ENCODE measurements around the gene ASCC3. TPM values are rescaled to one million over a fixed set of nuclear protein-coding genes. Genes with fewer than 3 reads are reported as not detected.

The ASCC3 gene
- total and polyA plus RNA-seq, 2 experiments from 2014 or later, result 92.9 to 129 TPM

DNA sequence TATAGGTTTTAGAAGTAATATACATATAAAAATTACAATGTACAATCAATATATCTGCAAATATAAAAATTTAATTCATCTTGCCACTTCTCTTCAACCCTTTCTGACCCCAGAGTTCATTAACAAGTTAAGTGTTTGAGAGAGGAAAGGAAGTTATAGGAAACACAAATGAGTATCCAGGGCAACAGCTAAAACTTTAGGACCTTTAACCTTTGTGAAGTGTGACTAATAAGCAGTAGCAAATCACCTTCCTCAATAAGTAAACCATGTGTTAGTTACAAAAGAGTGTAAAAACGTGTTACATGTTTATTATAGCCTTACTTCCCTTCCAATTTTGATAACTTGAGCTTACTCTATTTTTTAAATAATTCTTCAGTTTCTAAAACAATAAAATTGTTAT, 343.0 kb downstream of the ASCC3 start:
- H3K4me2 ChIP-seq, result no peak overlapping the region
- ATAC-seq (no peak), DNase-seq (ENCODE audit: low spot score) (no peak)
- TF ChIP-seq, protein P1, sequence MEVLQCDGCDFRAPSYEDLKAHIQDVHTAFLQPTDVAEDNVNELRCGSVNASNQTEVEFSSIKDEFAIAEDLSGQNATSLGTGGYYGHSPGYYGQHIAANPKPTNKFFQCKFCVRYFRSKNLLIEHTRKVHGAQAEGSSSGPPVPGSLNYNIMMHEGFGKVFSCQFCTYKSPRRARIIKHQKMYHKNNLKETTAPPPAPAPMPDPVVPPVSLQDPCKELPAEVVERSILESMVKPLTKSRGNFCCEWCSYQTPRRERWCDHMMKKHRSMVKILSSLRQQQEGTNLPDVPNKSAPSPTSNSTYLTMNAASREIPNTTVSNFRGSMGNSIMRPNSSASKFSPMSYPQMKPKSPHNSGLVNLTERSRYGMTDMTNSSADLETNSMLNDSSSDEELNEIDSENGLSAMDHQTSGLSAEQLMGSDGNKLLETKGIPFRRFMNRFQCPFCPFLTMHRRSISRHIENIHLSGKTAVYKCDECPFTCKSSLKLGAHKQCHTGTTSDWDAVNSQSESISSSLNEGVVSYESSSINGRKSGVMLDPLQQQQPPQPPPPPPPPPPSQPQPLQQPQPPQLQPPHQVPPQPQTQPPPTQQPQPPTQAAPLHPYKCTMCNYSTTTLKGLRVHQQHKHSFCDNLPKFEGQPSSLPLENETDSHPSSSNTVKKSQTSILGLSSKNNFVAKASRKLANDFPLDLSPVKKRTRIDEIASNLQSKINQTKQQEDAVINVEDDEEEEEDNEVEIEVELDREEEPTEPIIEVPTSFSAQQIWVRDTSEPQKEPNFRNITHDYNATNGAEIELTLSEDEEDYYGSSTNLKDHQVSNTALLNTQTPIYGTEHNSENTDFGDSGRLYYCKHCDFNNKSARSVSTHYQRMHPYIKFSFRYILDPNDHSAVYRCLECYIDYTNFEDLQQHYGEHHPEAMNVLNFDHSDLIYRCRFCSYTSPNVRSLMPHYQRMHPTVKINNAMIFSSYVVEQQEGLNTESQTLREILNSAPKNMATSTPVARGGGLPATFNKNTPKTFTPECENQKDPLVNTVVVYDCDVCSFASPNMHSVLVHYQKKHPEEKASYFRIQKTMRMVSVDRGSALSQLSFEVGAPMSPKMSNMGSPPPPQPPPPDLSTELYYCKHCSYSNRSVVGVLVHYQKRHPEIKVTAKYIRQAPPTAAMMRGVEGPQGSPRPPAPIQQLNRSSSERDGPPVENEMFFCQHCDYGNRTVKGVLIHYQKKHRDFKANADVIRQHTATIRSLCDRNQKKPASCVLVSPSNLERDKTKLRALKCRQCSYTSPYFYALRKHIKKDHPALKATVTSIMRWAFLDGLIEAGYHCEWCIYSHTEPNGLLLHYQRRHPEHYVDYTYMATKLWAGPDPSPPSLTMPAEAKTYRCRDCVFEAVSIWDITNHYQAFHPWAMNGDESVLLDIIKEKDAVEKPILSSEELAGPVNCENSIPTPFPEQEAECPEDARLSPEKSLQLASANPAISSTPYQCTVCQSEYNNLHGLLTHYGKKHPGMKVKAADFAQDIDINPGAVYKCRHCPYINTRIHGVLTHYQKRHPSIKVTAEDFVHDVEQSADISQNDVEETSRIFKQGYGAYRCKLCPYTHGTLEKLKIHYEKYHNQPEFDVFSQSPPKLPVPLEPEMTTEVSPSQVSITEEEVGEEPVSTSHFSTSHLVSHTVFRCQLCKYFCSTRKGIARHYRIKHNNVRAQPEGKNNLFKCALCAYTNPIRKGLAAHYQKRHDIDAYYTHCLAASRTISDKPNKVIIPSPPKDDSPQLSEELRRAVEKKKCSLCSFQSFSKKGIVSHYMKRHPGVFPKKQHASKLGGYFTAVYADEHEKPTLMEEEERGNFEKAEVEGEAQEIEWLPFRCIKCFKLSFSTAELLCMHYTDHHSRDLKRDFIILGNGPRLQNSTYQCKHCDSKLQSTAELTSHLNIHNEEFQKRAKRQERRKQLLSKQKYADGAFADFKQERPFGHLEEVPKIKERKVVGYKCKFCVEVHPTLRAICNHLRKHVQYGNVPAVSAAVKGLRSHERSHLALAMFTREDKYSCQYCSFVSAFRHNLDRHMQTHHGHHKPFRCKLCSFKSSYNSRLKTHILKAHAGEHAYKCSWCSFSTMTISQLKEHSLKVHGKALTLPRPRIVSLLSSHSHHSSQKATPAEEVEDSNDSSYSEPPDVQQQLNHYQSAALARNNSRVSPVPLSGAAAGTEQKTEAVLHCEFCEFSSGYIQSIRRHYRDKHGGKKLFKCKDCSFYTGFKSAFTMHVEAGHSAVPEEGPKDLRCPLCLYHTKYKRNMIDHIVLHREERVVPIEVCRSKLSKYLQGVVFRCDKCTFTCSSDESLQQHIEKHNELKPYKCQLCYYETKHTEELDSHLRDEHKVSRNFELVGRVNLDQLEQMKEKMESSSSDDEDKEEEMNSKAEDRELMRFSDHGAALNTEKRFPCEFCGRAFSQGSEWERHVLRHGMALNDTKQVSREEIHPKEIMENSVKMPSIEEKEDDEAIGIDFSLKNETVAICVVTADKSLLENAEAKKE (CRISPR knock-in tag; IDR thresholded peaks at IDR 0.05), result no peak
- no peak for TF ChIP-seq STAT1 (IDR thresholded peaks at IDR 0.05; ENCODE audit: unreplicated experiment)
- TF ChIP-seq, protein P2, sequence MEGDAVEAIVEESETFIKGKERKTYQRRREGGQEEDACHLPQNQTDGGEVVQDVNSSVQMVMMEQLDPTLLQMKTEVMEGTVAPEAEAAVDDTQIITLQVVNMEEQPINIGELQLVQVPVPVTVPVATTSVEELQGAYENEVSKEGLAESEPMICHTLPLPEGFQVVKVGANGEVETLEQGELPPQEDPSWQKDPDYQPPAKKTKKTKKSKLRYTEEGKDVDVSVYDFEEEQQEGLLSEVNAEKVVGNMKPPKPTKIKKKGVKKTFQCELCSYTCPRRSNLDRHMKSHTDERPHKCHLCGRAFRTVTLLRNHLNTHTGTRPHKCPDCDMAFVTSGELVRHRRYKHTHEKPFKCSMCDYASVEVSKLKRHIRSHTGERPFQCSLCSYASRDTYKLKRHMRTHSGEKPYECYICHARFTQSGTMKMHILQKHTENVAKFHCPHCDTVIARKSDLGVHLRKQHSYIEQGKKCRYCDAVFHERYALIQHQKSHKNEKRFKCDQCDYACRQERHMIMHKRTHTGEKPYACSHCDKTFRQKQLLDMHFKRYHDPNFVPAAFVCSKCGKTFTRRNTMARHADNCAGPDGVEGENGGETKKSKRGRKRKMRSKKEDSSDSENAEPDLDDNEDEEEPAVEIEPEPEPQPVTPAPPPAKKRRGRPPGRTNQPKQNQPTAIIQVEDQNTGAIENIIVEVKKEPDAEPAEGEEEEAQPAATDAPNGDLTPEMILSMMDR (conservative IDR thresholded peaks at IDR 0.05; ENCODE audit: low read depth in 2 of 2), result no peak
- TF ChIP-seq EZH2 (IDR thresholded peaks at IDR 0.05; ENCODE audit: low read depth, unreplicated experiment), result no peak
- TF ChIP-seq POLR2AphosphoS5 (IDR thresholded peaks at IDR 0.05; ENCODE audit: low read depth), result no peak
- TF ChIP-seq, protein P3, sequence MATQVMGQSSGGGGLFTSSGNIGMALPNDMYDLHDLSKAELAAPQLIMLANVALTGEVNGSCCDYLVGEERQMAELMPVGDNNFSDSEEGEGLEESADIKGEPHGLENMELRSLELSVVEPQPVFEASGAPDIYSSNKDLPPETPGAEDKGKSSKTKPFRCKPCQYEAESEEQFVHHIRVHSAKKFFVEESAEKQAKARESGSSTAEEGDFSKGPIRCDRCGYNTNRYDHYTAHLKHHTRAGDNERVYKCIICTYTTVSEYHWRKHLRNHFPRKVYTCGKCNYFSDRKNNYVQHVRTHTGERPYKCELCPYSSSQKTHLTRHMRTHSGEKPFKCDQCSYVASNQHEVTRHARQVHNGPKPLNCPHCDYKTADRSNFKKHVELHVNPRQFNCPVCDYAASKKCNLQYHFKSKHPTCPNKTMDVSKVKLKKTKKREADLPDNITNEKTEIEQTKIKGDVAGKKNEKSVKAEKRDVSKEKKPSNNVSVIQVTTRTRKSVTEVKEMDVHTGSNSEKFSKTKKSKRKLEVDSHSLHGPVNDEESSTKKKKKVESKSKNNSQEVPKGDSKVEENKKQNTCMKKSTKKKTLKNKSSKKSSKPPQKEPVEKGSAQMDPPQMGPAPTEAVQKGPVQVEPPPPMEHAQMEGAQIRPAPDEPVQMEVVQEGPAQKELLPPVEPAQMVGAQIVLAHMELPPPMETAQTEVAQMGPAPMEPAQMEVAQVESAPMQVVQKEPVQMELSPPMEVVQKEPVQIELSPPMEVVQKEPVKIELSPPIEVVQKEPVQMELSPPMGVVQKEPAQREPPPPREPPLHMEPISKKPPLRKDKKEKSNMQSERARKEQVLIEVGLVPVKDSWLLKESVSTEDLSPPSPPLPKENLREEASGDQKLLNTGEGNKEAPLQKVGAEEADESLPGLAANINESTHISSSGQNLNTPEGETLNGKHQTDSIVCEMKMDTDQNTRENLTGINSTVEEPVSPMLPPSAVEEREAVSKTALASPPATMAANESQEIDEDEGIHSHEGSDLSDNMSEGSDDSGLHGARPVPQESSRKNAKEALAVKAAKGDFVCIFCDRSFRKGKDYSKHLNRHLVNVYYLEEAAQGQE (IDR thresholded peaks at IDR 0.05; ENCODE audit: unreplicated experiment), result no peak
- no peak for TF ChIP-seq EZH2phosphoT487 (IDR thresholded peaks at IDR 0.05; ENCODE audit: unreplicated experiment)
- no peak for TF ChIP-seq NANOG (IDR thresholded peaks at IDR 0.05; ENCODE audit: borderline replicate concordance)
- no peak for TF ChIP-seq ZNF331 (CRISPR knock-in tag; IDR thresholded peaks at IDR 0.05; ENCODE audit: low read depth)
- TF ChIP-seq, protein P4, sequence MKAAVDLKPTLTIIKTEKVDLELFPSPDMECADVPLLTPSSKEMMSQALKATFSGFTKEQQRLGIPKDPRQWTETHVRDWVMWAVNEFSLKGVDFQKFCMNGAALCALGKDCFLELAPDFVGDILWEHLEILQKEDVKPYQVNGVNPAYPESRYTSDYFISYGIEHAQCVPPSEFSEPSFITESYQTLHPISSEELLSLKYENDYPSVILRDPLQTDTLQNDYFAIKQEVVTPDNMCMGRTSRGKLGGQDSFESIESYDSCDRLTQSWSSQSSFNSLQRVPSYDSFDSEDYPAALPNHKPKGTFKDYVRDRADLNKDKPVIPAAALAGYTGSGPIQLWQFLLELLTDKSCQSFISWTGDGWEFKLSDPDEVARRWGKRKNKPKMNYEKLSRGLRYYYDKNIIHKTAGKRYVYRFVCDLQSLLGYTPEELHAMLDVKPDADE (IDR thresholded peaks at IDR 0.05), result no peak
- H4K20me1 ChIP-seq (replicated peaks; ENCODE audit: insufficient read depth), result no peaks in the 10 kb centered on the region
- no peaks in the 10 kb centered on the region for H3K9me2 ChIP-seq (ENCODE audit: insufficient read depth)
- H2AFZ ChIP-seq, result no peak overlapping the region
- Mint-ChIP-seq H3K4me1 (no peaks in the 10 kb centered on the region), H3K36me3 (ENCODE audit: low read depth) (no peaks in the 10 kb centered on the region), H3K9me3 (no peaks in the 10 kb centered on the region), H3K4me3 (no peak overlapping the region), H3K27ac (no peak overlapping the region), H3K27me3 (ENCODE audit: insufficient read depth, low read depth, poor library complexity) (no peaks in the 10 kb centered on the region)
- H3F3A ChIP-seq (replicated peaks; ENCODE audit: low read depth), result no peaks in the 10 kb centered on the region
- H3K4me3 ChIP-seq, result no peak overlapping the region
- no peak overlapping the region for H3K27ac ChIP-seq (ENCODE audit: low read depth)
- no peaks in the 10 kb centered on the region for H3K4me1 ChIP-seq (ENCODE audit: insufficient read depth)
- H3K79me2 ChIP-seq (replicated peaks; ENCODE audit: insufficient read depth), result no peaks in the 10 kb centered on the region
- no peaks in the 10 kb centered on the region; the same call in 1 of the 2 replicates for H3K36me3 ChIP-seq (ENCODE audit: insufficient read depth)
- no peaks in the 10 kb centered on the region for H3K27me3 ChIP-seq (ENCODE audit: insufficient read depth)

Data from GM23338 (cell line).